ENCODE results near the gene SSC5D. TPM values are rescaled to one million over a fixed set of nuclear protein-coding genes. Genes with fewer than 3 reads are reported as not detected.

Gene SSC5D
- total and polyA plus RNA-seq, 9 of the 15 experiments (the other 6 are each of a cell fraction or from before 2014, with no cell fraction given) = 0.04 to 0.71 (median 0.14) TPM; not detected in 2

GRCh38 chr19:55447421-55448174 is 40.6 kb upstream of the SSC5D start (continued):
- peak; percentile 74; the same call in 1 of the 2 replicates for TF ChIP-seq ARID4B (CRISPR knock-in tag; IDR thresholded peaks at IDR 0.05)
- no peak for TF ChIP-seq MXI1 (IDR thresholded peaks at IDR 0.05; ENCODE audit: low read depth, low read length)
- TF ChIP-seq IRF2 (CRISPR knock-in tag; IDR thresholded peaks at IDR 0.05) = no peak
- no peak; the same call in 1 of the 2 replicates for TF ChIP-seq ADNP (tag; IDR thresholded peaks at IDR 0.05)
- TF ChIP-seq GABPB1 (CRISPR knock-in tag; IDR thresholded peaks at IDR 0.05) = peak; percentile 40; the same call in 1 of the 2 replicates
- TF ChIP-seq ZBTB7A (IDR thresholded peaks at IDR 0.05; ENCODE audit: borderline replicate concordance, control insufficient read depth, low read depth, low read length) = 0 out of 2 replicates have a peak, but pooled peaks have one; percentile 30
- TF ChIP-seq BHLHE40 (IDR thresholded peaks at IDR 0.05; ENCODE audit: low read length) = peak; percentile 52
- 0 out of 4 replicates have a peak, but pooled peaks of 1 of the 2 experiments have one; percentile 30 for TF ChIP-seq NRF1 (conservative IDR thresholded peaks at IDR 0.05 in 1 of 2, IDR thresholded peaks at IDR 0.05 in 1 of 2)
- TF ChIP-seq ILF3 (IDR thresholded peaks at IDR 0.05; ENCODE audit: borderline replicate concordance) = no peak
- TF ChIP-seq HNRNPL (IDR thresholded peaks at IDR 0.05; ENCODE audit: low read depth, low read length) = 0 out of 2 replicates have a peak, but pooled peaks have one; percentile 28
- TF ChIP-seq ZBTB33 (CRISPR knock-in tag; IDR thresholded peaks at IDR 0.05) = 0 out of 2 replicates have a peak, but pooled peaks have one; percentile 14
- no peak for TF ChIP-seq FOXK2 (conservative IDR thresholded peaks at IDR 0.05 in 1 of 2, IDR thresholded peaks at IDR 0.05 in 1 of 2; ENCODE audit: low read depth in 2 of 2)
- TF ChIP-seq CBFB (CRISPR knock-in tag; IDR thresholded peaks at IDR 0.05) = peak; percentile 63; the same call in 1 of the 2 replicates
- no peak for TF ChIP-seq RBFOX2 (IDR thresholded peaks at IDR 0.05; ENCODE audit: low read depth, low read length)
- TF ChIP-seq, protein P1, sequence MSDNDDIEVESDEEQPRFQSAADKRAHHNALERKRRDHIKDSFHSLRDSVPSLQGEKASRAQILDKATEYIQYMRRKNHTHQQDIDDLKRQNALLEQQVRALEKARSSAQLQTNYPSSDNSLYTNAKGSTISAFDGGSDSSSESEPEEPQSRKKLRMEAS (CRISPR knock-in tag; IDR thresholded peaks at IDR 0.05) = peak; percentile 94
- no peak for TF ChIP-seq HDAC2 (IDR thresholded peaks at IDR 0.05)
- peak; percentile 78 for TF ChIP-seq CHD4 (IDR thresholded peaks at IDR 0.05; ENCODE audit: insufficient read depth, insufficient replicate concordance, low read depth, low read length, poor library complexity, severe bottlenecking)
- TF ChIP-seq BRCA1 (IDR thresholded peaks at IDR 0.05) = no peak
- 0 out of 2 replicates have a peak, but pooled peaks have one; percentile 65 for TF ChIP-seq BRCA1 (CRISPR knock-in tag; IDR thresholded peaks at IDR 0.05)
